Type B pancreatic cell (in vitro differentiated cells): Measurements from ENCODE around the gene SRPK1. TPM values are rescaled to one million over a fixed set of nuclear protein-coding genes. Genes with fewer than 3 reads are reported as not detected.

Source experiments
- DNase-seq: peaks from one replicate; pipeline ENCODE4 v3.0.0; 2021; ENCODE audit warnings: mixed read lengths; ENCODE audit not compliant: unreplicated experiment; ENCODE audit errors: extremely low spot score
- H3K27ac Mint-ChIP-seq: 2 replicates; pipeline ENCODE4 v1.8.0; 2021; ENCODE audit warnings: mild to moderate bottlenecking, mixed read lengths
- H3K27me3 Mint-ChIP-seq: 2 replicates; pipeline ENCODE4 v1.8.0; 2021; ENCODE audit warnings: mixed read lengths
- H3K36me3 Mint-ChIP-seq: 2 replicates; pipeline ENCODE4 v1.8.0; 2021; ENCODE audit warnings: mixed read lengths
- H3K4me1 Mint-ChIP-seq: one replicate; pipeline ENCODE4 v1.8.0; 2021; ENCODE audit warnings: mixed read lengths; ENCODE audit not compliant: unreplicated experiment
- H3K4me3 Mint-ChIP-seq: 2 replicates; pipeline ENCODE4 v1.8.0; 2021; ENCODE audit warnings: mild to moderate bottlenecking, mixed read lengths
- H3K9me3 Mint-ChIP-seq: 2 replicates; pipeline ENCODE4 v1.8.0; 2021; ENCODE audit warnings: mixed read lengths
- total RNA-seq: library from RNA; stranded (reverse); gene quantifications from 2 replicates; pipeline ENCODE4 v1.2.1, GENCODE V29; 2021; ENCODE audit warnings: low replicate concordance
- TF ChIP-seq, protein P1 (sequence below): fragments of 200-600 bp; sonication (generic); conservative IDR thresholded peaks from 2 replicates; pipeline ENCODE4 v1.5.0; 2021; ENCODE audit warnings: antibody characterized with exemption, mild to moderate bottlenecking

The SRPK1 gene
- total RNA-seq, 1 donor from 2014 or later = 73.8 TPM

DNA sequence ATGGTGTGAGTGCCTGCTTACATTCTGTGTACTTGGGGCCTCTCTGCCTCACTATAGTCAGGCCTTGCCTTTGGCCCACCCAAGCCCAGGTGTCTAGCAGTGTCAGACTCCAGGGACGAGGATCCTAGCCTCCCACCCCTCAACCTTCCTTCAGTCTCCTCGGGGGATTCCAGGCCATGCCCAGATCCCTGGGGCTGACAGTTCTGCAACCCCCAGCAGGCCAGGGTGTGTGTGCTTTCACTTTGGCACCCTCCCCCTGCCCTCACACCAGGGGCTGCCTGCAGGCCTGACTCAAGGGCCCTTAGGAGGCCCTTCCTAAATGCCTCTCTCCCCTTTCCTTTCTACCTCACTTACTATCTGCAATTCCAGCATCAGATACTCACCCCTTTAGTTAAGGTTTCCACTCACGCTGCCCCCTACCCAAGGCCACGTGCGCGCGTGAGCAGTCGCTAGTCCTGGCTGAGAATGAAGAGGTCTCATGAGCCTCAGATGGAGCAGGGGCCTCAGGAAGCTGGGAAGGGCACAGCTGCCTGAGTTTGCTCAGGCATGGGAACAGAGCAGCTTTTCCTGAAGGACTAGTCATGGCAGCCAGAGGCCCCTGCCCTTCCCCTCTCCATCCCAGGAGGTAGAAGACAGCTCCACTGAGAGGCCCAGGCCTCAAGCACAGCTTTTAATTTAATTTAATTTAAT is 122.9 kb downstream of the SRPK1 start:
- TF ChIP-seq, protein P1, sequence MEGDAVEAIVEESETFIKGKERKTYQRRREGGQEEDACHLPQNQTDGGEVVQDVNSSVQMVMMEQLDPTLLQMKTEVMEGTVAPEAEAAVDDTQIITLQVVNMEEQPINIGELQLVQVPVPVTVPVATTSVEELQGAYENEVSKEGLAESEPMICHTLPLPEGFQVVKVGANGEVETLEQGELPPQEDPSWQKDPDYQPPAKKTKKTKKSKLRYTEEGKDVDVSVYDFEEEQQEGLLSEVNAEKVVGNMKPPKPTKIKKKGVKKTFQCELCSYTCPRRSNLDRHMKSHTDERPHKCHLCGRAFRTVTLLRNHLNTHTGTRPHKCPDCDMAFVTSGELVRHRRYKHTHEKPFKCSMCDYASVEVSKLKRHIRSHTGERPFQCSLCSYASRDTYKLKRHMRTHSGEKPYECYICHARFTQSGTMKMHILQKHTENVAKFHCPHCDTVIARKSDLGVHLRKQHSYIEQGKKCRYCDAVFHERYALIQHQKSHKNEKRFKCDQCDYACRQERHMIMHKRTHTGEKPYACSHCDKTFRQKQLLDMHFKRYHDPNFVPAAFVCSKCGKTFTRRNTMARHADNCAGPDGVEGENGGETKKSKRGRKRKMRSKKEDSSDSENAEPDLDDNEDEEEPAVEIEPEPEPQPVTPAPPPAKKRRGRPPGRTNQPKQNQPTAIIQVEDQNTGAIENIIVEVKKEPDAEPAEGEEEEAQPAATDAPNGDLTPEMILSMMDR = no peak
- no peak overlapping the region for H3K4me3 Mint-ChIP-seq
- no peaks in the 10 kb centered on the region for H3K36me3 Mint-ChIP-seq
- peaks cover 6% of the 10 kb centered on the region for H3K27me3 Mint-ChIP-seq
- no peaks in the 10 kb centered on the region for H3K4me1 Mint-ChIP-seq
- DNase-seq = no peak
- no peak overlapping the region for H3K27ac Mint-ChIP-seq
- H3K9me3 Mint-ChIP-seq = no peaks in the 10 kb centered on the region

GRCh38 chr6:35796236-35796635 is 124.7 kb downstream of the SRPK1 start:
- Mint-ChIP-seq H3K27me3 (peaks cover 10% of the 10 kb centered on the region), H3K27ac (no peak overlapping the region), H3K36me3 (no peaks in the 10 kb centered on the region), H3K4me3 (no peak overlapping the region), H3K9me3 (no peaks in the 10 kb centered on the region), H3K4me1 (no peaks in the 10 kb centered on the region)
- no peak for DNase-seq
- TF ChIP-seq, protein P1 = no peak

DNA sequence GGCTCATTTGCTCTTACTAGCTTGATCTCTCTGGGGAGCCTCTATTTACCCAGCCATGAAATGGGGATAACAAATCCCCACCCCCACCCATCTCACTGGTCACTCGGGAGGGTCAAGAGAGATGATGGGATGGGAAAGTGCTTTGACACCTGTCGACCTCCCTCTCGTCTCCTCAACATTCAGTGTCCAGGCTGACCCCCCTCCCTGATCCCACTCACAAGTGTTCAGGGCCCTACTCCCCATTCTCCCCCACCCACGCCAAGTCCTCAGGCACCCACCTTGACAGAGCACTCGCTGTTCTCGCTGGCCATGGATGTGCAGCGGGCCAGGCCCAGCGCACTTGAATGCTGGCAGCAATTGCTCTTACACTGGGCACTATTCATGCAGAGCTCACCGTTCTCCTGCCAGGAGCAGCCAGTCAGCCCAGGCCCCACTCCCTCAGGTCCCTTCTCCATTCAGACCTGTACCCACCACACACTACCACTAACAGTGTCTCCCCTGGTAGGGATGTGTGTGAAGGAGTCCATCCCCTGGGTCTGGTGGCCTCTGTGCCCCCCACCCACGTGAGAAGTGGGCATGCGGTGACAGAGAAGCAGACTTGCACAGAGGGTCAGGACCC is 125.3 kb downstream of the SRPK1 start:
- Mint-ChIP-seq H3K4me3 (no peak overlapping the region), H3K9me3 (no peaks in the 10 kb centered on the region), H3K4me1 (no peaks in the 10 kb centered on the region), H3K27ac (no peak overlapping the region), H3K36me3 (no peaks in the 10 kb centered on the region), H3K27me3 (peaks cover 10% of the 10 kb centered on the region)
- TF ChIP-seq, protein P1 = no peak
- no peak for DNase-seq

GRCh38 chr6:35794536-35795452 is 126.1 kb downstream of the SRPK1 start:
- Mint-ChIP-seq H3K27ac (no peak overlapping the region), H3K27me3 (peaks cover 12% of the 10 kb centered on the region), H3K9me3 (no peaks in the 10 kb centered on the region), H3K36me3 (no peaks in the 10 kb centered on the region), H3K4me3 (no peak overlapping the region), H3K4me1 (no peaks in the 10 kb centered on the region)
- DNase-seq = no peak
- TF ChIP-seq, protein P1 = no peak

DNA sequence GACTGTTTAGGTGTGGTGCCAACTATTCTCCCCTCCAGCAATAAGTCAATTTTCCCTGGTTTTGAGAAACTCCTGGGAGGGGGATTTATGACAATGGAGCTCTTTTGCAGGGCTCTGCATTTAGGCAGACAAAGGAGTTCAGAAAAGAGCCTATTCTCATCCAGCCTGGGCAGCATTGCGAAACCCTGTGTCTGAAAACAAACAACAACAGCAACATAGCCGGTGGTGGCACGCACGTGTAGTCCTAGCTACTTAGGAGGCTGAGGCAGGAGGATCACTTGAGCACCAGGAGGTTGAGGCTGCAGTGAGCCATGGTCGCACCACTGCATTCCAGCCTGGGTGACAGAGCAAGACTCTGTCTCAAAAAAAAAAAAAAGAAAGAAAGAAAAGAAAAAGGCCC is 130.2 kb downstream of the SRPK1 start:
- Mint-ChIP-seq H3K27me3 (peaks cover 37% of the 10 kb centered on the region), H3K4me1 (no peaks in the 10 kb centered on the region), H3K4me3 (no peak overlapping the region), H3K9me3 (no peaks in the 10 kb centered on the region), H3K27ac (no peak overlapping the region), H3K36me3 (no peaks in the 10 kb centered on the region)
- TF ChIP-seq, protein P1 = no peak
- DNase-seq = no peak
